M059J (cell line): Measurements from ENCODE around the gene ZNF407. TPM values are rescaled to one million over a fixed set of nuclear protein-coding genes. Genes with fewer than 3 reads are reported as not detected.
A peak's percentile ranks its signal among the peaks of the same experiment; 100 is the strongest.

Experiments
- DNase-seq: peaks from one replicate; pipeline ENCODE4 v3.0.0-alpha.2; 2012; ENCODE audit warnings: low read depth
- total RNA-seq: library from RNA; depleted of rRNA; stranded (reverse); fragments of >200 nt; shearing (Covaris generic); gene quantifications from 2 replicates; pipeline ENCODE4 v1.2.3, GENCODE V29; 2014

ZNF407 gene
- total RNA-seq, 1 experiment from 2014 or later = 5.9 TPM

- DNase-seq = no peak
These were observed 280.6 kb downstream of the ZNF407 start for GRCh38 chr18:74878267-74878666.

GRCh38 chr18:74880706-74881278 lies 283.1 kb downstream of the ZNF407 start:
- DNase-seq = no peak

- no peak for DNase-seq
These were observed 294.5 kb downstream of the ZNF407 start for GRCh38 chr18:74892066-74892627.

DNA sequence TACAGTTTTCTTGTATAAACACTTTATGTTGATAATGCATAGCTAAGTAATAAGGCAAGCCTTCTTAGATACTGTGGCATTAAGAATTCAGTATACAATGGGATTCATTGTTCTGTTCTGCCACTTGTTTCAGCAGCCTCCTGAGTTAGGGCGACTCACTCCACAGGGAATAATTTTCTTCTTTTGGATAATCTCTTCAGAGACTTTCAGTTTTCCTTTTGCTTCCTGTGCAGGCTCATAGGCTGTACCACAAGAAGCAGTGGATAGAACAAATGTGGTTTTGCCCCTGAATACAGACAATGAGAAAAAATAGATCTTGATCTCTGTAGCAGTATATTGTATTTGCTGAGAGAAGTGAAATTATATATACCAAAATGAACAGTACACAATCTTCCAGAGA lies 298.0 kb downstream of the ZNF407 start:
- DNase-seq = peak; percentile 52

GRCh38 chr18:74896390-74896991 lies 298.8 kb downstream of the ZNF407 start:
- peak; percentile 42 for DNase-seq

DNA sequence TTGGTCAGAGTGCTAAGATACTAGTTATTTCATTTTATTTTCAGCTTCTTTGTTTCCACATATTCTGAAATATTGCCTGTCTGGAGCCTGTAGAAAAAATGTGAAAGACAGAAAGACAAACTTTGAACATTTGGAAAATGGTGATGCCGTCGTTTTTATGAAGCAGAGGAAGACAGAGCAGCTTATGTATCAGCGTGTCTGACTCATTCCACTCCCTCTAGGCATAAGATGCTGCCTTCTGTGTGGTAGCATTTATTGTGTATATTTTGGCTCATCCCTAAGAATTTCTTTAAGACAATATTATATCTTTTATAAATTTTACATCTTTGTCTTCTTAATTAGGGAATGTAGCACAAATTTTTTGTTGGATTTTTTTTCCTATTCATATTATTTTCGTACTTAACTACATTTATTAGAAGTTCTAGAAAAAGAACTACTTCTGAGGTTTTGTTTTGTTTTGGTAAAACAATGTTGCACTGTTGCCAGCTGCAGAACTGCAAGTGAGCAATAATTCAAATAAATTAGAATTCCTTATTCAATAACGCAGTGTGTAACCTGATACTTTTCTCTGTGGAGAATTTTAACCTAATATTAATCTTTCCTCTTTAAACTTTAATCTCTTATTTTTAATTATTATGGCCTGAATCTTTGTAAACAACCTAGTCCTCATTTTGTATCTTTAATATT lies 300.4 kb downstream of the ZNF407 start:
- peak; percentile 58 for DNase-seq

GRCh38 chr18:74898965-74899364 lies 301.3 kb downstream of the ZNF407 start:
- peak; percentile 60 for DNase-seq

- DNase-seq = peak; percentile 4
These were observed 301.9 kb downstream of the ZNF407 start for GRCh38 chr18:74899554-74899953.

DNA sequence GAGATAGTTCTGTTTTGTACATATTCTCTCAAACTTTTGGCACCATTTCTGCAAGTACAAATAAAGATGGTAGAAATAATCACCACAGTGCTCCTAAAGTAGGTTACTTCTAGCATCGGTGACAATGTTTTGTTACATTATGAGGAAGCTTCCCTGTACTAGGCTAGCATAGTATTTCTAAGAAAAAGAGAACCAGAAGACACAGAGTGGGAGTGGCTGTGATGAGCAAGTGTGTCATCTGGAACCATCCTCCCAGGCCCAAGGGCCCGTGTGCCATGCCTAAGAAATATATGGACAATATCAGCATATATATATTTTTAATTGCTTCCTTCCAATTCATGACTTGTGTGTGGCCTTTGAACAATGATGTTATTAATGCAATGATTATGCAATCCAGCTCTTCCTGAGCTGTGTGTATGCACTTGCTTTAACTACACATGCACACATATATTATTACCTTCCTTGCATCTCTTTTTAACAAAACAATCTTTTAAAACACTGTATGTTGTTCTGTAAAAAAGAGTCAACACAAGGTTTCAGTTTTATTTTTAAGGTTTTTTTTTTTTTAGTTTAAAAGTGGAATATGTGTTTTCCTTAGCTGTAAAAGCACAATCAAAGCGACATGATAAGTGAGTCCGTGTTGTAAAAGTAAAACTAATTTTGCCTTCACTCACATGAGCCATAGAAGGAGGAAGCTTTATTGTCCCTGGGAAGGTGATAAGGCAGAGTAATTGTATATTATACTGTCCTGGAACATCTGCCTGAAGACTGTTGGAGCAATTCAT lies 303.9 kb downstream of the ZNF407 start:
- DNase-seq = no peak

GRCh38 chr18:74902147-74902455 lies 304.4 kb downstream of the ZNF407 start:
- no peak for DNase-seq

DNA sequence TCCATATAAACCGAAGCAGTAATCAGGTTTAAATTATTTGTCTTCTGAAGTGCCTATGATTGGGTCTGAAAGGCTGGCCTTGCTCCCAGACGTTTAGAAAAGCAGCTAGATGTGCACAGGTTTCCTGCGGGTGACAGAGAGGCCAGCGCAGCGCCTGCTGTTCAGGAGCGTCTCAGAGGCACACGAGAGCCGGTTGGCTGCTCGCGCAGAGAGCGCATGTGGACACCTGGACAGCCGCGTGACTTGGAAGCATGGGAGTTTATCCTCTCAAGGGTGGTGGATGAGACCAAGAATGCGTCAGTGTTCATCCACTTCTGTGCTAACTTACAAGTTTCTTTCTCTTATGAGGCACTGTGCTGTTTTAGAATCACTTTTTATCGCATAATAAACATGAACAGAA lies 307.6 kb downstream of the ZNF407 start:
- no peak for DNase-seq

GRCh38 chr18:74906184-74906583 lies 308.5 kb downstream of the ZNF407 start:
- no peak for DNase-seq

- no peak for DNase-seq
These were observed 316.5 kb downstream of the ZNF407 start for GRCh38 chr18:74914052-74914591.

DNA sequence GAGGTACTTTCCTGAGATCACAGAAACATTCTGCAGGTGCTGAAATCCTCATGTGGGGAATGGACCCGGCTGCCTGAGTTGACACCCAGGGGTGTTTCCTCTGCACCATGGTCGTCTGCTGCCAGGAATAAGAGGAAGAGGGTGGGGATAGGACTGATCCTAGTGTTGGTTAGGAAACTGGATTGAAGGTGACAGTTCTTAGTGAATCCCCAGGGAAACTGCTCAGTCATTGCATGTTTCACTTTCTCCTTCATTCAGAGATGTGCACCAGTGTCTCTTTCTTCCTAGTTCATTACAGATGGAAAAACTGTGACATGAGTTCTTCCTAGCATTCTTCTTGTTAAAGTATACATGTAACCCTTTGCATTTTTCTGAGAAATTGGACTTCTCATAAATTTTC lies 317.0 kb downstream of the ZNF407 start:
- no peak for DNase-seq

DNA sequence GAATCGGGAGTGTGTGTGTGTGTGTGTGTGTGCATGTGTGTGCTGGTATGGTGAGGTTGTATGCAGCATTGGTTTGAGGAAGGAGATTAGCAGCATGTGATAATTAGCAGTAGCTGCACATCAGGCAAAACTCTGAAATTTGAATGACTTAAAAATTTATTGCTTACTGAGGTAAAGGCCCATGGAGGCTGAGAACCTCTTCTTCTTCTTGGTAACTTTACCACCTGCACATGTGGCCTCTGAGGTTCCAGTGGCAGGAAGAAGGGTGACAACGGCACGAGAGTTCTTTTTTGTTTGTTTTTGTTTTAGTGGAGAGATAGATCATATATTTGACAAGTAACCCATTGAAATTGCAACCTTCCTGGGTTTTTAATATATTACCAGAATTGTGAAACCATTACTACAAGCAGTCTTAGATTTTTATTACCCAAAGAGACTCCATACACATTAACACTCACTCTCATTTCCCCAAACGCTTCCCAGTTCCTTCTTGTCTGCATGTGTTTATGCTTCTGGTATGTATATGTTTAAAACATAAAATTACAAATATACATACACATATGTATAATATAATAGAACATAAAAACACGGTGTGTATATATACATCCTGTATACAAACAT lies 319.2 kb downstream of the ZNF407 start:
- DNase-seq = no peak

- no peak for DNase-seq
These were observed 320.7 kb downstream of the ZNF407 start for GRCh38 chr18:74918276-74918790.

DNA sequence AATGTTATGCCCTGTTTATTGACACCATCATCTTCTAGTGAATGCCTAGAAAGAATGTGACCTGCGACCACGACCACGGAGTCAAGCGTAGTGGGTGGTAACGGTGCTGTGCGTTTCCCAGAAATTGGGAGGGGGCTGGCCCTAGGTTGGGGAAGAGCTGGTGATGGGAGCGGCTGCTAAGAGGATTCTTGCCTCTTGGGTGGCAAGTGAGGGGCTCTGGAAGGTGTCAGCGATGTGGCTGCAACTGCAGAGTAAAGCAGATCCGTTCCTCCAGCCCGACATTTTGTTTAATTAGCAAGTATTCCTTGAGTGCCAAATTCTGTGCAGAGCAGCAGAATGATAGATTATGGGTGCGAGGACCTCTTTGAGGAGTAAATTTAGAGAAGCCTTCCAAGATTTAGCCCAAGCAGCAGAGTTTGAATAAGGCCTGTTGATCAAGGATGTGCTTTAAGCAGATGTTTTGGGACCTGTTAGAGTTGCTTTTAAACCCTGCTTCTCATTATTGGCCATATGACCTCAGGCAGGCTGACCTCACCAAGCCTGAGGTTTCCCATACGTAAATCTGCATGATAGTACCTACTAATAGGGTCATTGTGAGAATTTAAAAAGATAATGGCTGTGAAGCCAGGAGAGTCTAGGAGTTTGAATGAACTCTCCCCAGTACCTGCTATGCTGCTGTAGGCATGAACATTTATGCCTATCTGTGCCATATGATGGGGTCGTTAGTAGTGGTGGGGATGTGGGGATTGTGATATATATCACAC lies 323.6 kb downstream of the ZNF407 start:
- no peak for DNase-seq

DNA sequence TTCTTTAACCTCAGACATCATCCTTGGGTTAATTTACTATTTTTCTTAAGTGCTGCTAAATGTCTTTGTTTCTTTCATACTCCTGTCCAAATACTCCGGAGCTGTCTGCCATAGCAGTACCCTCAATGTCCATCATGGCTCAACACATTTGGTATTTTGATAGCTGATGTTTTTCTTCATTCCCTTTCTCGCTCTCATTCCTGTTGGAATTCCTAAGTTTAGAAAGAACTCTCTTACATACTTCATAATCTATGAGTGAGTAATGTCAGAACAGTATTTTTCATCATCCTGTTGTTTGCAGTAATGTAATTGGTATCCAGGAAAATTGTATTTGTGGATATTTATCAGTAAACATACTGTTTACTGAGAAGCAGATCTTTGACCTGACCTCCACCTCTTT lies 328.4 kb downstream of the ZNF407 start:
- no peak for DNase-seq

DNA sequence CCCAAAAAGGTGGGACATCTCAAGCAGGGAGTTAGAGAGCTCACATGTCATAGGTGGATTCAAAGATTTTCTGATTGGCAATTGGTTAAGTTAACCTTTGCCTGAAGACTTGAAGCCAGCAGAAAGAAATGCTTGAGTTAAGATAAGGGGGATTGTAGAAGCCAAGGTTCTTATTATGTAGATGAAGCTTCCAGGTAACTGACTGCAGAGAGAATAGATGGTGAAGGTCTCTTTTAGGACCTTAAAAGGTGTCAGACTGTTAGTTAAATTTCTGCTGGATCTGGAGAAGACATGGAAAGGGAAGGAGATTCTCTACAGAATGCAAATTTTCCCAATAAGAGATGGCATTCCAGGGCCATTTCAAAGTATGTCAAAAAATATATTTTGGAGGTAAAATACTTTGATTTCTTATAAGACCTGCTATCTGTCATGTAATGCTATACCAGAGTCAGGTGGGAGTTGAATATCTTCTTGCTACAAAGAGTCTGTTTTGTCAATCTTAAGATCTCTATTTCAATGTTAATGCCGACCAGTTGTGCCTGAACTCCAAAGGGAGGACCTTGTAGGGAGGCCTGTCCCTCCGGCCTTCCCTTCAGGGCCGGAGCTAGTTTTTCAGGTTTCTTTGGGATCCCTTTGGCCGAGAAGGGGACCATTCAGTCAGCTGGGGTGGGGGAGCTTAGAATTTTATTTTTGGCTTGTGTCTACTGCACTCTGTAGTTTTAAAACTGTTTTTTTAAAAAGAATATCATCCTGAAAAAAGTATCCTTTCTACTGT lies 330.7 kb downstream of the ZNF407 start:
- DNase-seq = no peak

DNA sequence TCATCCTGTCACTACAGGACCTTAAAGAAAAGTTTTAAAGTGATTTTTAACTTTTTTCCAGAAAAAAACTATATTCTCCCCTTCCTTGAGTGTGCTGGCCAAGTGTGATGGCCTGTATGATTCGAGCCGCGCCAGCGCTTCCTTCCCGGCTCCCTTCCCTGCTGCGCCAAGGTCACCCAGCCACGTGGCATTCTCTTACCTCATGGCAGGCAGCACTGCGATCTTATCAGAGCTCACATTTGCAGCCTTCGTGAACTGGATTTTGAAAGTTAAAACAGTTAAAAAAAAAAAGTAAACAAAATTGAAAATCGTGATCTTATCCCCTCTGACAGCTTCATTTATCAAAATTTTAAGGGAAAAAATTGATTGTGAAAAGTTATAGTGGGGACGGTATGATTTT lies 331.4 kb downstream of the ZNF407 start:
- no peak for DNase-seq
